Bronchial smooth muscle cell (primary cell): ENCODE results near the gene SOX1. TPM values are rescaled to one million over a fixed set of nuclear protein-coding genes. Genes with fewer than 3 reads are reported as not detected.

Experiments
- total RNA-seq: library from RNA; depleted of rRNA; stranded (reverse); fragments of >200 nt; gene quantifications from 2 replicates; pipeline ENCODE4 v1.2.1, GENCODE V29; 2014

SOX1 gene
- total RNA-seq = not detected in 2 replicates

GRCh38 chr13:112067116-112067741, at the start of gene SOX1:
SOX1 (plus strand) TSS chr13:112067149; CDS start chr13:112067659, 510 bp downstream.

